ENCODE data around the gene GRID1.

Gene GRID1

DNA sequence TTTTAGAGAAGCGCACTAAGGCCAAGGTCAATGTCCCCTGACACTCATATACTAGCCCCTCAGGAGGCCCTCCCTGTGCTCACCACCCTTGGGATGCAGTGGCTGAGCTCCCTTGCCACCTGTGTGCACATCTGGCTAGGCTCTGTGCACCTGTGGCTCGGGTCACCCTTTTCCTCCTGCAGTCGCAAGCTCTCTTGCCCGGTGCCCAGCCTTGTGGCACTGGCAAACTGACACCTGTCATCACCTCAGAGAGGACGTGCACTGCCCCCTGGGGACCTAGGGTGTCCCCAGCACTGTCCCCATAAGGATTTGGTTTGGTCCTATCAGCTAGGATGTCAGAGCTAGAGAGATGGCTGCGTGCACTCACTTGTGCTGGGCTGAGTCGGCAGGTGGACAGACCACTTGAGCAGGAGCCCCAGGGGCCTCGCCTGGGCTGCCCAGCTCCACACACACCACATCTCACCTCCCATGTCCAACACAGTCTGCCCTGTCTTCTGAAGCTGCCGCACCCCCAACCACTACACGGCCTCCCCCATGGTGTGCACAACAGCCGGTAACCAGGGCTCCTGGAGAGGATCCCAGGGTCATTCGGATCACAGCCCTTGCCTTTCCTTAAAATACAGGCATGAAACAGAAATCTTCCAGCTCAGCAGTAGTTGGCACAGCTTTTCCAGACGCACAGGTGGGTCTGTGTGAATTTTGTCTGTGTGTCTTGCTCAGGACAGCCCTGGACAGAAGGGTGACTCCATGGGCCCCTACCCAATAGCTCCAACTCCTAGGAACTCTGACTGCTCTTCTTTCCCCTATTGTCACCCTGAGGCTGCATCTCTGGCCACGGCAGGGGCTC, 111.0 kb downstream of the GRID1 start:
- no peaks in the 10 kb centered on the region for H3K36me3 Mint-ChIP-seq (ENCODE audit: low read depth)
- H3K4me1 Mint-ChIP-seq (ENCODE audit: low read depth) = no peaks in the 10 kb centered on the region
- H3K9me3 Mint-ChIP-seq = no peaks in the 10 kb centered on the region
- no peak overlapping the region for H3K27ac Mint-ChIP-seq
- no peak overlapping the region for H3K4me3 Mint-ChIP-seq
- H3K27me3 Mint-ChIP-seq (ENCODE audit: low read depth) = no peaks in the 10 kb centered on the region

DNA sequence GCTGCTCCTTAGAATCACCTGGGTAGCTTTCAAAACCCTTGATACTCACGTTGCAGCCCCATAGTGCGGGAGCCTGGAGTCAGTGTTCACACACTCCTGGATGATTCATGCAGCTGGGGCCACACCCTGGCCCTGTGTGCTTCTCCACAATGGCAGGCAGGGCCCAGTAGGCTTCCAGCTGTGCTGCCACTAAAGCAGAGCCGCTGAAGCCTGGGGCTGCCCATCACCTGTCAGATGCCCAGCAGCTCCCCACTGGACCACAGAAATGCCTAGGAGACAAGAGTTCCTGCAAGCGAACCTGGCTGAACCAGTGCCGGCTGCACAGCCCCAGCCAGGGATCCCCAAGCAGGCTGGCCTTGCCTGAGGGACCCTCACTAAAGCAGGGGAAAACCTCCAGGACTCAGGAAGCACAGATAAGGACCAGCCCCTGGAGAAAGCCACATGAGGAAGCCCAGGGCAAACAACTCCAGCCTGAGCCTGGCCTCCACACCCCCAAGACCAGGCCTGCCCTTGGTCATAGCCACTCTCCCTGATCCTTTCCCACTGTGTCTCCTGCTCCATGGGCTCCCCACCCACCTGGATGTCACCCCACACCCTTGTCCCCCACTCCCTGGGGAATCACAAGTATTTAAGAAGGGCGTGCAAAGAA, 111.9 kb downstream of the GRID1 start:
- Mint-ChIP-seq H3K9me3 (no peaks in the 10 kb centered on the region), H3K36me3 (ENCODE audit: low read depth) (no peaks in the 10 kb centered on the region), H3K27ac (no peak overlapping the region), H3K27me3 (ENCODE audit: low read depth) (no peaks in the 10 kb centered on the region), H3K4me1 (ENCODE audit: low read depth) (no peaks in the 10 kb centered on the region), H3K4me3 (no peak overlapping the region)

DNA sequence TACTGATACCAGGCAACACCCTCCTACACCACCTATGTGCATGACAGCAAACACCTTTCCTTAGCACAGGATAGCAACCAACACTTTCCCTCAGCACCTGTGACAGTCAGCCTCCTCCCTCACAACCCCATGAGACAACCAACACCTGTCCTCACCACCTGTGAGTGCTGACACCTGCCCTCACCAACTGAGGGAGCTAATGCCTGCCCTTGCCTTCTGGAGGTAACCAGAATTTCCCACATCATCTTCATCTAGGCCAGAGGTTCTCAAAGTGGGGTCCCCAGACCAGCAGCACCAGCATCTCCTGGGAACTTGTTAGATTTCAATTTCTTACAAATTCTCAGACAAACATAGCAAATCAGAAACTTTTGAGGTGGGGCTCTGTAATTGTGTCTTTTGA, 112.5 kb downstream of the GRID1 start:
- Mint-ChIP-seq H3K27ac (no peak overlapping the region), H3K27me3 (ENCODE audit: low read depth) (no peaks in the 10 kb centered on the region), H3K9me3 (no peaks in the 10 kb centered on the region), H3K36me3 (ENCODE audit: low read depth) (no peaks in the 10 kb centered on the region), H3K4me3 (no peak overlapping the region), H3K4me1 (ENCODE audit: low read depth) (no peaks in the 10 kb centered on the region)

DNA sequence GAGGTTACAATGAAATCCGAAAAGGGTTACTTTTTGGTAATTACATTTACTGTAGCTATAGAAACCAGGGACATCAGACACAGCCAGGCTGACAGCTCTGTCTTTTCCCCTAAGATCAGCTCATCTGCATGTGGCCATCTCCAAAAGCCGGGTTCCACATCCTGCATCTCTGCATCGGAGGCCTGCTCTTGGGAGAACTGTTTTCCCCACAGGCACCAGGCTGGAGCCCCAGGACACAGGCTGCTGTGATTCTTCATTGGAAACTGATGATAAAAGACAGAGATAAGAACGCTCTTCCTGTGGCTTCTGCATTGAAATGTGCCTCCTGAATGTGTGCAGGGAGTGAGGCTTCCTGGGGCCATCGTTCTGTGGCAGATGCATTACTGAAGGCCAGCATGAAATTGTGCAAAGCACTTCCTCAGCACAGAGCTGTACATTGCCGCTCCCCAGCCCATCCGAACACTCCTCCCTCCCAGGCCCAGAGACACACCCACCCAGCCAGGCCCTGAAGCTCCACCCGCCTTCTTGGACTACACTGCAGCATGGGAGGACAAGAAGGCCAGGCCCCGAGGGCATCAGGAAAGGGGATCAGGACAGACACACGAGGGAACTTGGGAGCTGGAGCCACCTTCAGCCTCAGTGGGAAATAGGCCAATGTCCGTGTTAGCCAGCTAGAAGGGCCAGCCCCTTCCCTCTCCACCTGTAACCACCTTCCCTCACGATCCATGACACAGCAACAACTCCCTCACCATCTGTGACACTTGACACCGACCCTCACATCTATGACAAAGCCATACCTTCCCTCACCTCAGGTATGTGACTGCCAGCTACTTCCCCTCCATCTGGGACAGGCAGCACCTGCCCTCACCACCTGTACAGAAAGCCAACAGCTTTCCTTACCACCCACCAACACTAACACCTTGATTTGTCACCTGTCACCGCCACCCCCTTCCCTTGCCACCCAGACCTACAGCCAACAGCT, 113.2 kb downstream of the GRID1 start:
- Mint-ChIP-seq H3K27me3 (ENCODE audit: low read depth) (no peaks in the 10 kb centered on the region), H3K9me3 (no peaks in the 10 kb centered on the region), H3K36me3 (ENCODE audit: low read depth) (no peaks in the 10 kb centered on the region), H3K4me3 (no peak overlapping the region), H3K27ac (no peak overlapping the region), H3K4me1 (ENCODE audit: low read depth) (no peaks in the 10 kb centered on the region)

DNA sequence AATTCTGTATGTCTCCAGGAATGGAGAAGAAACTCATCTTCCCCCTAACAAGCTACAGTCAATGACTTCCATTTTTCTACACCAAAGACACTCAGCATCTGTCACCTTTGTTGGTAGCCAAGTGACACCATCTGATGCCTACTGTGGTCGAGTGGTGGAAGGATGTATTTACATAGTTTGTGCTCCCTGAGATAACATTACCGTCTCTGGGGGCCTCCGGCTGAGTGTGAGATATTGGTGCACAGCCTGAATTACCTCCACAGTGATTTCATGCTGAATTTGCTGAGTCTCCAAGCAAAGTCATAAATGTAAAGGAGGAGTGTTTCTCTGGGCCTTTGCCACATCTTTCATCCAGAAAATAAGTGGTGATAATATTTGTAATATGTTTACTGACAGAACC, 114.0 kb downstream of the GRID1 start:
- Mint-ChIP-seq H3K4me3 (no peak overlapping the region), H3K27me3 (ENCODE audit: low read depth) (no peaks in the 10 kb centered on the region), H3K4me1 (ENCODE audit: low read depth) (no peaks in the 10 kb centered on the region), H3K27ac (no peak overlapping the region), H3K9me3 (no peaks in the 10 kb centered on the region), H3K36me3 (ENCODE audit: low read depth) (no peaks in the 10 kb centered on the region)

DNA sequence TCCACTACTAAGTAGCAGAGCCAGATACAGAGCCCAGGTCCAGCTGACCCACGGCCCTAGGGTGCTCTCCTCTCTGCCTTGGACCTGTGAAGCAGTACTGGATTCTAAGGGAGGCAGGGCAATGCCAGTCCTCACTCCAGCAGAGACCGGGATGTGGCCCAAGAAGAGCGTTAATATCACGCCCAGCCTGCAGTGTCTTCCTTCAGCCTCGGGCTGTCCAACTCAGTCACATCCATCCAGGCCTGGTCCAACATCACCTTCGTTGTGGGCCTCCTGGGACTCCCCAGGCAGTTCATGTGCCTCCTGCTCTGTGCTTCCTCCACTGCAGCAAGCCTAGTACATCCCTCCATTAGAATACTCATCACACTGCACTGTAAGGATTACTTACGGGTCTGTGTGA, 114.5 kb downstream of the GRID1 start:
- H3K27ac Mint-ChIP-seq = no peak overlapping the region
- no peaks in the 10 kb centered on the region for H3K27me3 Mint-ChIP-seq (ENCODE audit: low read depth)

DNA sequence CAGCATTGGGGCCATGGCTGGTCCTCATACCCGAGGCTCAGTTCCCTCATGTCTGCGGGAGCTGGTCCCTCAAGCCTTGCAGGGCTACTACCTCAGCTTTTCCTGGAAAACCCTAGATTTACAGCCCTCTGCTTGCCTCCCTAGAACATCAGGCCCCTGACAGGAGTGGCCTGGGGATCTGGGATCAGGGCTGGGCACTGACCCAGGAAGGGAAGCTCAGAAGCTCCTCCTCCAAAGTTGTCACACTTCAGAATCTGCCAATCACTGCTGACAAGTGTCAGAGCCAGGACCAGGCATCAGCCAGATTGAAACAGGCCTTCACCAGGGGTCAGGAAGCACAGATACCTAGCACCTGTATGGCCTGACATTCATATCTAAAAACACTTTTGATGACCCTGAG, 115.2 kb downstream of the GRID1 start:
- no peaks in the 10 kb centered on the region for H3K9me3 Mint-ChIP-seq

More for the DNA sequence above, 114.5 kb downstream of the GRID1 start:
- Mint-ChIP-seq H3K4me1 (ENCODE audit: low read depth) (no peaks in the 10 kb centered on the region), H3K4me3 (no peak overlapping the region), H3K9me3 (no peaks in the 10 kb centered on the region), H3K36me3 (ENCODE audit: low read depth) (no peaks in the 10 kb centered on the region)

DNA sequence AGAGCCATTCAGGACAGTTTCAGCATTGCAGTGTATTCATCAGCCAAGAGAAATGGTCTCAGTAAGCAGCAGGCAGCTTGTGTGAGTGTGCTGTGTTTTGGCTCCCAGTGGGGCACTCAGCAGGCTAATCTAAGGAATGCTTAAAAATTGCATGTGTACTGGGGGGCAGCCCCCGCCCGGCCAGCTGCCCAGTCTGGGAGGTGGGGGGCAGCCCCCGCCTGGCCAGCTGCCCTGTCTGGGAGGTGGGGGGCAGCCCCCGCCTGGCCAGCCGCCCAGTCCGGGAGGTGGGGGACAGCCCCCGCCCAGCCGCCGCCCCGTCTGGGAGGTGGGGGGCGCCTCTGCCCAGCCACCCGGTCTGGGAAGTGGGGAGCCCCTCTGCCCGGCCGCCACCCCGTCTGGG, 116.2 kb downstream of the GRID1 start:
- Mint-ChIP-seq H3K27ac (no peak overlapping the region), H3K4me3 (no peak overlapping the region), H3K4me1 (ENCODE audit: low read depth) (no peaks in the 10 kb centered on the region)

More for the DNA sequence above, 115.2 kb downstream of the GRID1 start:
- Mint-ChIP-seq H3K36me3 (ENCODE audit: low read depth) (no peaks in the 10 kb centered on the region), H3K4me3 (no peak overlapping the region), H3K27ac (no peak overlapping the region), H3K27me3 (ENCODE audit: low read depth) (no peaks in the 10 kb centered on the region), H3K4me1 (ENCODE audit: low read depth) (no peaks in the 10 kb centered on the region)

DNA sequence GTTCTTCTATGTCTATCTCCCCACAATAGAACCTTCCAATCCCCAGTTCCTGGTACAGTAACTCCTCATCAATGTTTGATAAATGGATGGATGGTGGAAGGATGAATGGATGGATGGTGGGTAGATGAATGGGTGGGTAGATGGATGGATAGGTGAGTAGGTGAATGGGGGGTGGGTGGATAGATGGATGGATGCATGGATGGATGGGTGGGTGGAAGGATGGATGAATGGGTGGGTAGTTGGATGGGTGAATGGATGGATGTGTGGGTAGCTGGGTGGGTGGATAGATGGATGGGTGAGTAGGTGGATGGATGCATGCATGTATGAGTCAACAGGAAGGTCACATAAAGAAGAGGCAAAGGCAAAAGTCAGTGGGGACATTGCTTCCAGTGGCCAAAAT, 116.8 kb downstream of the GRID1 start:
- Mint-ChIP-seq H3K36me3 (ENCODE audit: low read depth) (no peaks in the 10 kb centered on the region), H3K4me3 (no peak overlapping the region), H3K27ac (no peak overlapping the region), H3K27me3 (ENCODE audit: low read depth) (no peaks in the 10 kb centered on the region), H3K9me3 (no peaks in the 10 kb centered on the region), H3K4me1 (ENCODE audit: low read depth) (no peaks in the 10 kb centered on the region)

More for the DNA sequence above, 116.2 kb downstream of the GRID1 start:
- Mint-ChIP-seq H3K36me3 (ENCODE audit: low read depth) (no peaks in the 10 kb centered on the region), H3K27me3 (ENCODE audit: low read depth) (no peaks in the 10 kb centered on the region), H3K9me3 (no peaks in the 10 kb centered on the region)

DNA sequence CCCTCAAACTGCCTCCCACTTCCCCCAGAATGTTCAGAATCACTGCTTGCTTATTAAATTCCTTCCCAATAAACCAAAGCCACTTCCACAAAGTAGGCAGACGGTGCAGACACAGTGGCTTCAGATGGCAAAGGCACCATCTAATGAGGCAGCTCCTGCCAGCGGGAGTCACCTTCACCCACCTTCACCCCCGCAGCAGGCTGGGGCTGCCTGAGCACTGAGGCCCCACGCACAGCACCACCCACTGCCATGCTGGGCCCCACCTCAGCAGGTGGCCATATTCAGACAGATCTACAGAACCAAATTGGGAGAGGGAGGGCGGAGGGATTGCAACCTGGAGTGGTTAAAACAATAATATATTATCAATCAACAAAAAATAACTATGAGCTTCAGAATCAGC, 118.5 kb downstream of the GRID1 start:
- Mint-ChIP-seq H3K4me3 (no peak overlapping the region), H3K4me1 (ENCODE audit: low read depth) (no peaks in the 10 kb centered on the region), H3K9me3 (no peaks in the 10 kb centered on the region), H3K27me3 (ENCODE audit: low read depth) (no peaks in the 10 kb centered on the region), H3K36me3 (ENCODE audit: low read depth) (no peaks in the 10 kb centered on the region), H3K27ac (no peak overlapping the region)

DNA sequence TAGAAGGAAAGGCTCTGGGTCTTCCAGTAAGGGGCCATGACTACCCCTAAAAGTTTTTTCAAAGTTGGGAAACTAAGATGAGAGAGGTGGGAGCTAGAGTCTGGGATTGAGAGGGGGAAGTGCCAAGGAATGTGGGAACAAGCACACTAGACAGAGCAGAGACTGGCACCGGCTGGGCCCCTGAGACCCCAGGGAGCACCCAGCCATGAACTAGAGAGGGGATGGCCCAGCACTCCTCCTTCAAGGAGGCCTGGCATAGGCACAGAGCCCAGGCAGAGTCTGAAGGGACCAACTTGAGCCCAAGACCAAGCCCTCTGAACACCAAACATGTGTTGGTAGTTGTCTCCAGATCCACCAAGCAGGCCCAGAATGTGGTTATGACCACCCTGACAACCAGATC, 119.0 kb downstream of the GRID1 start:
- no peak overlapping the region for H3K4me3 Mint-ChIP-seq

DNA sequence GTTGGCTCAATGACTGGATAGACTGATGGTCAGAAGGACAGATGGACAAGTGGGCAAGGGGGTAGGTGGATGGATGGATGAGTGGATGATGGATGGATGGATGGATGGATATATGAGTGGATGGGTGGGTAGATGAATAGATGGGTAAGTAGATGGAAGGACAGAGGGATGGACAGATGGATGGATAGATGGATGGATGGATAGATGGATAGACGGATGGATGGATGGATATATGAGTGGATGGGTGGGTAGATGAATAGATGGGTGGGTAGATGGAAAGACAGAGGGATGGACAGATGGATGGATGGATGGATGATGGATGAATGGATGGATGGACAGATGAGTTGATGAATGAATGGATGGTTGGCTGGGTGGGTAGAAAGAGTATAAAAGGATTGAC, 119.5 kb downstream of the GRID1 start:
- no peaks in the 10 kb centered on the region for H3K4me1 Mint-ChIP-seq (ENCODE audit: low read depth)
- H3K9me3 Mint-ChIP-seq = no peaks in the 10 kb centered on the region
- H3K27me3 Mint-ChIP-seq (ENCODE audit: low read depth) = no peaks in the 10 kb centered on the region
- no peak overlapping the region for H3K4me3 Mint-ChIP-seq
- H3K27ac Mint-ChIP-seq = no peak overlapping the region
- H3K36me3 Mint-ChIP-seq (ENCODE audit: low read depth) = no peaks in the 10 kb centered on the region

More for the DNA sequence above, 119.0 kb downstream of the GRID1 start:
- Mint-ChIP-seq H3K27ac (no peak overlapping the region), H3K36me3 (ENCODE audit: low read depth) (no peaks in the 10 kb centered on the region), H3K9me3 (no peaks in the 10 kb centered on the region), H3K27me3 (ENCODE audit: low read depth) (no peaks in the 10 kb centered on the region), H3K4me1 (ENCODE audit: low read depth) (no peaks in the 10 kb centered on the region)

DNA sequence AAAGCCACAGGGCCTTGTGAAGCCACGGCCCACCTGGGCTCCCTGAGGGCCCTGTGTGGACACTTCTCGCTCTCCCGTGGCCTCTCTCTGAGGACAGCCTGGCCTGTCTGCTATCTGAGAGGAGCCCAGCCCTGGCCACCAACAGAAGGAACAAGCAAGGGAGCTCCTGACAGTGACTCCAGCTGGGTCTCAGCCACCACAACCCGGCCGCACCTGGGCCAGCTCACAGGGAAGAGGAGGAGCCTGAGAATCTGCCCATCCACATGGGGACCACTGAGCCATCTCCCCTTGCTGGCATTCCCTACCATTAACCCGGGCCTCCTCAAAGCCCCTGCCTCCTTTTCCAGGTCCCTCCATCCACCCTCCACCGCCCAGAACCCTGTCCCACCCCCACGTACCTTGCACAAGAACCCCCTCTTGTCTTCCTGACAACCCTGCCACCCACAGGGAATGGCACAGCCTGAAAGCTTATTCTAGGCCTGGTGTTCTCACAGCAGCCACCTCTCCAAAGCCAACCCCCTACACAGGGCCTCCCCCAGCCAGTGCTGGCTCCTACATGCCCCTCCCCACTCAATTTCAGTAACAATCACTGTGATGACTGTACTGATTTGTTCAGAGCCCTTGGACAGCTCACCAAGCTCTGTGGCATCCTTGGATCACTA, 120.2 kb downstream of the GRID1 start:
- no peaks in the 10 kb centered on the region for H3K9me3 Mint-ChIP-seq
- no peaks in the 10 kb centered on the region for H3K27me3 Mint-ChIP-seq (ENCODE audit: low read depth)
- H3K4me1 Mint-ChIP-seq (ENCODE audit: low read depth) = no peaks in the 10 kb centered on the region
- no peak overlapping the region for H3K27ac Mint-ChIP-seq
- H3K4me3 Mint-ChIP-seq = no peak overlapping the region
- no peaks in the 10 kb centered on the region for H3K36me3 Mint-ChIP-seq (ENCODE audit: low read depth)

DNA sequence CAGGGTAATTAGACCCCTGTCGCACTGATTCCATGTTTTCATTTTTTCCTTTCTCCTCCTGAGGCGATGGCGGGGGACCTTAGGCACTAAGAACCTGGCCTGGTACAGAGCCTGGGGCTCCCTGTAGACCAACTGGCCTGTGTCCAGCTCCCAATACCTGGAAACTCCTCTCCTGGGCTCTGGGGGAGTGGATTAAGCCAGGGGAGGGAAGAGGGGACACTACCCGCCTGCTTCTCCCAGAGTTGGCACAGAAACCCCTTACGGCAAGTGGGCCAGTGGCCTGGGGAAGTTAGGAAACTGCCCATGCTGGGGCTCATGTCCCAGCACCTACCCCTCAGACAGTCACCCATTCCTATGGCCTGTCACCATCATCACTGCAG, 121.6 kb downstream of the GRID1 start:
- Mint-ChIP-seq H3K4me1 (ENCODE audit: low read depth) (no peaks in the 10 kb centered on the region), H3K9me3 (no peaks in the 10 kb centered on the region), H3K4me3 (no peak overlapping the region), H3K27ac (no peak overlapping the region), H3K36me3 (ENCODE audit: low read depth) (no peaks in the 10 kb centered on the region), H3K27me3 (ENCODE audit: low read depth) (no peaks in the 10 kb centered on the region)
